K562 (cell line): ENCODE data around the gene WDR54. TPM values are rescaled to one million over a fixed set of nuclear protein-coding genes. Genes with fewer than 3 reads are reported as not detected.

Experiments used
- ATAC-seq: fragments of 200-7000 bp; cut with Tn5 transposase; 3 replicates; pipeline ENCODE4 v1.9.1; 2020; ENCODE audit warnings: moderate library complexity
- BruUV-seq: library from RNA; stranded (reverse); fragments of 400-500 nt; replicated peaks from 2 replicates; lab custom pipeline; 2021; lab: Mats Ljungman, UMichigan
- CTCF ChIA-PET: fragments of 300-600 bp; formaldehyde crosslinking; extraction: SDS; loops from one replicate; lab custom pipeline; 2021; ENCODE audit warnings: low intra/inter-chr PET ratio; lab: Yijun Ruan, JAX
- POLR2A ChIA-PET: fragments of 300-600, 350-650 bp; sonication (Branson Sonifier 250); formaldehyde crosslinking; extraction: SDS; loops from one replicate; lab custom pipeline; 2021; ENCODE audit warnings: antibody characterized with exemption, inconsistent platforms; lab: Yijun Ruan, JAX
- DNase-seq, 4 experiments: peaks; one replicate each; pipeline versions ENCODE4 v3.0.0 to v3.0.0-alpha.2; 2011 to 2018; ENCODE audit warnings: low spot score in 3 of 4, mixed read lengths in 3 of 4; ENCODE audit errors: extremely low read depth in 1 of 4
- FAIRE-seq: peaks from 2 replicates; lab custom pipeline; 2011; peaks lifted over from hg19 to GRCh38; lab: Jason Lieb, UNC
- H2AFZ ChIP-seq: 2 replicates; pipeline ENCODE4 v1.6.0; 2011; ENCODE audit warnings: low read depth, low read length, control low read depth, inconsistent platforms
- H3K27ac ChIP-seq: fragments of 200-600 bp; 3 replicates; pipeline ENCODE4 v1.8.0; 2011; ENCODE audit warnings: low read depth, mild to moderate bottlenecking, control low read depth, inconsistent platforms, low read length, moderate library complexity, mixed read lengths; ENCODE audit errors: extremely low read depth
- H3K27me3 ChIP-seq, 2 experiments: fragments of 300-600 bp in 1 of 2; 2 replicates in 1 of 2; 3 replicates in 1 of 2; pipeline versions ENCODE4 v1.6.0 to v1.8.0; 2011; ENCODE audit warnings: inconsistent platforms in 2 of 2, low read length in 2 of 2, mild to moderate bottlenecking in 1 of 2, mixed read lengths in 1 of 2, moderate library complexity in 1 of 2; ENCODE audit not compliant: control insufficient read depth in 2 of 2, insufficient read depth in 2 of 2
- H3K36me3 ChIP-seq: fragments of 300-600 bp; 3 replicates; pipeline ENCODE4 v1.8.0; 2011; ENCODE audit warnings: mild to moderate bottlenecking, low read length, inconsistent platforms; ENCODE audit not compliant: control insufficient read depth, insufficient read depth
- H3K4me1 ChIP-seq, 2 experiments: fragments of 200-600 bp in 1 of 2; replicated peaks in 1 of 2; 2 replicates in 1 of 2; 3 replicates in 1 of 2; pipeline versions ENCODE4 v1.5.1 to v1.8.0; 2011; ENCODE audit warnings: inconsistent platforms in 2 of 2, low read length in 2 of 2, mild to moderate bottlenecking in 1 of 2, mixed read lengths in 1 of 2, moderate library complexity in 1 of 2; ENCODE audit not compliant: control insufficient read depth in 2 of 2, insufficient read depth in 2 of 2
- H3K4me2 ChIP-seq: 2 replicates; pipeline ENCODE4 v1.6.1; 2011; ENCODE audit warnings: low read length, control low read depth, inconsistent platforms, mixed read lengths; ENCODE audit not compliant: insufficient read depth
- H3K4me3 ChIP-seq: fragments of 200-600 bp; sonication (generic), shearing (Covaris generic); 2 replicates; pipeline ENCODE4 v1.5.1; 2016; ENCODE audit warnings: control low read depth, inconsistent platforms
- H3K79me2 ChIP-seq: fragments of 200-600 bp; 3 replicates; pipeline ENCODE4 v1.8.0; 2011; ENCODE audit warnings: low read length, inconsistent platforms; ENCODE audit not compliant: control insufficient read depth, insufficient read depth
- H3K9ac ChIP-seq, 2 experiments: 2 replicates each; pipeline versions ENCODE4 v1.6.0 to v1.6.1; 2011; ENCODE audit warnings: low read depth in 2 of 2, low read length in 2 of 2, control low read depth in 1 of 2, inconsistent platforms in 1 of 2, mild to moderate bottlenecking in 1 of 2, mixed read lengths in 1 of 2; ENCODE audit not compliant: insufficient read depth in 1 of 2
- H3K9me1 ChIP-seq: one replicate; pipeline ENCODE4 v1.6.0; 2011; ENCODE audit warnings: inconsistent platforms, mild to moderate bottlenecking, low read length, moderate library complexity; ENCODE audit not compliant: control insufficient read depth, insufficient read depth
- H3K9me3 ChIP-seq: replicated peaks from 2 replicates; pipeline ENCODE4 v1.5.1; 2011; ENCODE audit warnings: low read depth, low read length, inconsistent platforms; ENCODE audit not compliant: control insufficient read depth, insufficient read depth
- H4K20me1 ChIP-seq: replicated peaks from 2 replicates; pipeline ENCODE4 v1.6.1; 2011; ENCODE audit warnings: low read length, inconsistent platforms, mixed read lengths; ENCODE audit not compliant: control insufficient read depth, insufficient read depth
- HNRNPK ChIP-seq: fragments of 200-400 bp; formaldehyde crosslinking; IDR thresholded peaks from one replicate; pipeline ENCODE4 v1.6.1; 2018; ENCODE audit warnings: mild to moderate bottlenecking, low read depth, low read length; ENCODE audit not compliant: poor library complexity, severe bottlenecking
- NONO ChIP-seq, 2 experiments: fragments of 200-400 bp in 1 of 2; fragments of 450-650 bp in 1 of 2; formaldehyde crosslinking in 1 of 2; IDR thresholded peaks; 2 replicates each; pipeline ENCODE4 v1.6.1; 2017; ENCODE audit warnings: low read depth in 2 of 2, mild to moderate bottlenecking in 2 of 2, moderate library complexity in 2 of 2, low read length in 1 of 2
- WGBS: fragments of 100-300 bp; shearing (Covaris generic); methylation state at CpG from one replicate; pipeline ENCODE4 v1.1.6; 2016; ENCODE audit warnings: low coverage, mixed read lengths; ENCODE audit not compliant: insufficient coverage; ENCODE audit errors: missing lambda C conversion rate; 5-methylcytosine and 5-hydroxymethylcytosine counted together
- in situ Hi-C: fragments of 300-500 bp; cut with MboI; formaldehyde crosslinking; loops from 4 replicates; pipeline ENCODE4 v1.15.0; 2018; ENCODE audit warnings: inconsistent platforms, mixed read lengths
- intact Hi-C: fragments of 100-400 bp; cut with micrococcal nuclease; formaldehyde crosslinking; loops from 2 replicates; pipeline ENCODE4 v1.14.2; 2022
- polyA plus RNA-seq, 8 experiments: library from polyadenylated mRNA; depleted of rRNA in 4 of 8; stranded (reverse) in 5 of 8; unstranded in 3 of 8; fragments of >200 nt; fragmentation: Nextera tagmentation in 2 of 8; fragmentation: Illumina TruSeq in 1 of 8; extraction: Ambion mirVana in 2 of 8; extraction: Trizol in 1 of 8; gene quantifications; 2 replicates each; pipeline versions ENCODE4 v1.2.1 to v1.2.3, GENCODE V29; 2011 to 2014; ENCODE audit warnings: inconsistent platforms in 1 of 8, missing spikeins in 1 of 8
- total RNA-seq, 7 experiments: library from RNA; depleted of rRNA in 6 of 7; stranded (reverse); fragments of >200 nt in 6 of 7; fragmentation: Illumina TruSeq in 2 of 7; extraction: Trizol in 2 of 7; gene quantifications; 2 replicates each; pipeline versions ENCODE4 v1.2.1 to v1.2.3, GENCODE V29; 2011 to 2021; ENCODE audit warnings: low replicate concordance in 1 of 7
- TF ChIP-seq, protein P1 (sequence below): sonication (generic); formaldehyde crosslinking; IDR thresholded peaks from 2 replicates; pipeline ENCODE4 v1.8.0; 2022; ENCODE audit warnings: mild to moderate bottlenecking, missing genetic modification reagents
- TF ChIP-seq, protein P2 (sequence below), 3 experiments: fragments of 200-800 bp in 1 of 3; fragments of 250-450 bp in 1 of 3; fragments of 450-650 bp in 1 of 3; sonication (Bioruptor Pico) in 1 of 3; sonication (Bioruptor generic) in 1 of 3; formaldehyde crosslinking in 1 of 3; IDR thresholded peaks; 2 replicates each; pipeline versions ENCODE4 v1.6.1 to v1.8.0; 2016 to 2022; ENCODE audit warnings: mild to moderate bottlenecking in 2 of 3, missing genetic modification characterization in 2 of 3, missing compliant biosample characterization in 1 of 3, moderate library complexity in 1 of 3
- TF ChIP-seq, protein P3 (sequence below): fragments of 250-450 bp; sonication (Bioruptor Pico); IDR thresholded peaks from 2 replicates; pipeline ENCODE4 v1.8.0; 2022; ENCODE audit warnings: inconsistent platforms
- TF ChIP-seq, protein P4 (sequence below): sonication (generic); formaldehyde crosslinking; IDR thresholded peaks from 2 replicates; pipeline ENCODE4 v1.8.1; 2023; ENCODE audit warnings: mild to moderate bottlenecking, missing genetic modification reagents

WDR54 gene
- total and polyA plus RNA-seq, 9 of the 15 experiments (the other 6 are each of a cell fraction or from before 2014, with no cell fraction given), result 5.2 to 15.2 (median 7.4) TPM

DNA sequence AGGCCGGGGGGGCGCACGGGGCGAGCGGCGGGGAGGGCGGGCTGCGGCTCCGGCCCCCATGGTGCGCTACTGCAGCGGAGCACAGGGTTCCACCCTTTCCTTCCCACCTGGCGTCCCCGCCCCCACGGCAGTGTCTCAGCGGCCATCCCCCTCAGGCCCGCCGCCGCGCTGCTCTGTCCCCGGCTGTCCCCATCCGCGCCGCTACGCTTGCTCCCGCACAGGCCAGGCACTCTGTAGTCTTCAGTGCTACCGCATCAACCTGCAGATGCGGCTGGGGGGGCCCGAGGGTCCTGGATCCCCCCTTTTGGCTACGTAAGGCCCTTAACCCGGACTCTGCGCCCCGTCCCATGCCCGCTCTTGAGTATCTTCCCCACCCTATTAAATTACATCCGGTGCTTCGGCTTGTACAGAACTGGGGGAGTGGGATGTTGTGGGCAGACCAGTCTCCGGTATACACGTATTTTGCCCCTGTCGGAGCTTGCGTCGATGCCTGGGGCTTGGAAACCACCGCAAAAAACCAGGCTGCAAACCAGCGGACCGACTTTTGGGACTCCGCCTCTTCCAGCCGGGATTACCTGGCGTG, 36.1 kb downstream of the WDR54 start:
- POLR2A ChIA-PET, result interaction anchor here (1.1 to 2.5 kb wide), 4 partner anchors 10 to 136 kb away, joined by 3 to 12 read pairs (median 6); no protein-coding TSS in a partner anchor
- TF ChIP-seq, protein P1, sequence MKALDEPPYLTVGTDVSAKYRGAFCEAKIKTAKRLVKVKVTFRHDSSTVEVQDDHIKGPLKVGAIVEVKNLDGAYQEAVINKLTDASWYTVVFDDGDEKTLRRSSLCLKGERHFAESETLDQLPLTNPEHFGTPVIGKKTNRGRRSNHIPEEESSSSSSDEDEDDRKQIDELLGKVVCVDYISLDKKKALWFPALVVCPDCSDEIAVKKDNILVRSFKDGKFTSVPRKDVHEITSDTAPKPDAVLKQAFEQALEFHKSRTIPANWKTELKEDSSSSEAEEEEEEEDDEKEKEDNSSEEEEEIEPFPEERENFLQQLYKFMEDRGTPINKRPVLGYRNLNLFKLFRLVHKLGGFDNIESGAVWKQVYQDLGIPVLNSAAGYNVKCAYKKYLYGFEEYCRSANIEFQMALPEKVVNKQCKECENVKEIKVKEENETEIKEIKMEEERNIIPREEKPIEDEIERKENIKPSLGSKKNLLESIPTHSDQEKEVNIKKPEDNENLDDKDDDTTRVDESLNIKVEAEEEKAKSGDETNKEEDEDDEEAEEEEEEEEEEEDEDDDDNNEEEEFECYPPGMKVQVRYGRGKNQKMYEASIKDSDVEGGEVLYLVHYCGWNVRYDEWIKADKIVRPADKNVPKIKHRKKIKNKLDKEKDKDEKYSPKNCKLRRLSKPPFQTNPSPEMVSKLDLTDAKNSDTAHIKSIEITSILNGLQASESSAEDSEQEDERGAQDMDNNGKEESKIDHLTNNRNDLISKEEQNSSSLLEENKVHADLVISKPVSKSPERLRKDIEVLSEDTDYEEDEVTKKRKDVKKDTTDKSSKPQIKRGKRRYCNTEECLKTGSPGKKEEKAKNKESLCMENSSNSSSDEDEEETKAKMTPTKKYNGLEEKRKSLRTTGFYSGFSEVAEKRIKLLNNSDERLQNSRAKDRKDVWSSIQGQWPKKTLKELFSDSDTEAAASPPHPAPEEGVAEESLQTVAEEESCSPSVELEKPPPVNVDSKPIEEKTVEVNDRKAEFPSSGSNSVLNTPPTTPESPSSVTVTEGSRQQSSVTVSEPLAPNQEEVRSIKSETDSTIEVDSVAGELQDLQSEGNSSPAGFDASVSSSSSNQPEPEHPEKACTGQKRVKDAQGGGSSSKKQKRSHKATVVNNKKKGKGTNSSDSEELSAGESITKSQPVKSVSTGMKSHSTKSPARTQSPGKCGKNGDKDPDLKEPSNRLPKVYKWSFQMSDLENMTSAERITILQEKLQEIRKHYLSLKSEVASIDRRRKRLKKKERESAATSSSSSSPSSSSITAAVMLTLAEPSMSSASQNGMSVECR (CRISPR knock-in tag), result no peak
- TF ChIP-seq NONO (IDR thresholded peaks at IDR 0.05; ENCODE audit: low read depth in 2 of 2, low read length in 1 of 2) (0 out of 4 replicates have a peak, but pooled peaks of 1 of the 2 experiments have one; percentile 29), HNRNPK (no peak)
- TF ChIP-seq, protein P2, sequence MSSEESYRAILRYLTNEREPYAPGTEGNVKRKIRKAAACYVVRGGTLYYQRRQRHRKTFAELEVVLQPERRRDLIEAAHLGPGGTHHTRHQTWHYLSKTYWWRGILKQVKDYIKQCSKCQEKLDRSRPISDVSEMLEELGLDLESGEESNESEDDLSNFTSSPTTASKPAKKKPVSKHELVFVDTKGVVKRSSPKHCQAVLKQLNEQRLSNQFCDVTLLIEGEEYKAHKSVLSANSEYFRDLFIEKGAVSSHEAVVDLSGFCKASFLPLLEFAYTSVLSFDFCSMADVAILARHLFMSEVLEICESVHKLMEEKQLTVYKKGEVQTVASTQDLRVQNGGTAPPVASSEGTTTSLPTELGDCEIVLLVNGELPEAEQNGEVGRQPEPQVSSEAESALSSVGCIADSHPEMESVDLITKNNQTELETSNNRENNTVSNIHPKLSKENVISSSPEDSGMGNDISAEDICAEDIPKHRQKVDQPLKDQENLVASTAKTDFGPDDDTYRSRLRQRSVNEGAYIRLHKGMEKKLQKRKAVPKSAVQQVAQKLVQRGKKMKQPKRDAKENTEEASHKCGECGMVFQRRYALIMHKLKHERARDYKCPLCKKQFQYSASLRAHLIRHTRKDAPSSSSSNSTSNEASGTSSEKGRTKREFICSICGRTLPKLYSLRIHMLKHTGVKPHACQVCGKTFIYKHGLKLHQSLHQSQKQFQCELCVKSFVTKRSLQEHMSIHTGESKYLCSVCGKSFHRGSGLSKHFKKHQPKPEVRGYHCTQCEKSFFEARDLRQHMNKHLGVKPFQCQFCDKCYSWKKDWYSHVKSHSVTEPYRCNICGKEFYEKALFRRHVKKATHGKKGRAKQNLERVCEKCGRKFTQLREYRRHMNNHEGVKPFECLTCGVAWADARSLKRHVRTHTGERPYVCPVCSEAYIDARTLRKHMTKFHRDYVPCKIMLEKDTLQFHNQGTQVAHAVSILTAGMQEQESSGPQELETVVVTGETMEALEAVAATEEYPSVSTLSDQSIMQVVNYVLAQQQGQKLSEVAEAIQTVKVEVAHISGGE (CRISPR knock-in tag; IDR thresholded peaks at IDR 0.05), result peak in 1 of 3 experiments; percentile 24; a peak in 1 of 6 replicates
- TF ChIP-seq, protein P3, sequence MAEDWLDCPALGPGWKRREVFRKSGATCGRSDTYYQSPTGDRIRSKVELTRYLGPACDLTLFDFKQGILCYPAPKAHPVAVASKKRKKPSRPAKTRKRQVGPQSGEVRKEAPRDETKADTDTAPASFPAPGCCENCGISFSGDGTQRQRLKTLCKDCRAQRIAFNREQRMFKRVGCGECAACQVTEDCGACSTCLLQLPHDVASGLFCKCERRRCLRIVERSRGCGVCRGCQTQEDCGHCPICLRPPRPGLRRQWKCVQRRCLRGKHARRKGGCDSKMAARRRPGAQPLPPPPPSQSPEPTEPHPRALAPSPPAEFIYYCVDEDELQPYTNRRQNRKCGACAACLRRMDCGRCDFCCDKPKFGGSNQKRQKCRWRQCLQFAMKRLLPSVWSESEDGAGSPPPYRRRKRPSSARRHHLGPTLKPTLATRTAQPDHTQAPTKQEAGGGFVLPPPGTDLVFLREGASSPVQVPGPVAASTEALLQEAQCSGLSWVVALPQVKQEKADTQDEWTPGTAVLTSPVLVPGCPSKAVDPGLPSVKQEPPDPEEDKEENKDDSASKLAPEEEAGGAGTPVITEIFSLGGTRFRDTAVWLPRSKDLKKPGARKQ (CRISPR knock-in tag), result 0 out of 2 replicates have a peak, but pooled peaks have one; percentile 62
- TF ChIP-seq, protein P4, sequence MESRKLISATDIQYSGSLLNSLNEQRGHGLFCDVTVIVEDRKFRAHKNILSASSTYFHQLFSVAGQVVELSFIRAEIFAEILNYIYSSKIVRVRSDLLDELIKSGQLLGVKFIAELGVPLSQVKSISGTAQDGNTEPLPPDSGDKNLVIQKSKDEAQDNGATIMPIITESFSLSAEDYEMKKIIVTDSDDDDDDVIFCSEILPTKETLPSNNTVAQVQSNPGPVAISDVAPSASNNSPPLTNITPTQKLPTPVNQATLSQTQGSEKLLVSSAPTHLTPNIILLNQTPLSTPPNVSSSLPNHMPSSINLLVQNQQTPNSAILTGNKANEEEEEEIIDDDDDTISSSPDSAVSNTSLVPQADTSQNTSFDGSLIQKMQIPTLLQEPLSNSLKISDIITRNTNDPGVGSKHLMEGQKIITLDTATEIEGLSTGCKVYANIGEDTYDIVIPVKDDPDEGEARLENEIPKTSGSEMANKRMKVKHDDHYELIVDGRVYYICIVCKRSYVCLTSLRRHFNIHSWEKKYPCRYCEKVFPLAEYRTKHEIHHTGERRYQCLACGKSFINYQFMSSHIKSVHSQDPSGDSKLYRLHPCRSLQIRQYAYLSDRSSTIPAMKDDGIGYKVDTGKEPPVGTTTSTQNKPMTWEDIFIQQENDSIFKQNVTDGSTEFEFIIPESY (CRISPR knock-in tag), result peak; percentile 37; the same call in 1 of the 2 replicates

More for the DNA sequence above, 36.1 kb downstream of the WDR54 start:
- Histone ChIP-seq H3K9ac (peak overlapping the region in 1 of 2 experiments; percentile 74; a peak in 2 of 4 replicates), H3K9me1 (no peaks in the 10 kb centered on the region), H4K20me1 (no peaks in the 10 kb centered on the region; the same call in 1 of the 2 replicates), H2AFZ (peak overlapping the region; percentile 6; the same call in 1 of the 2 replicates), H3K27me3 (no peaks in the 10 kb centered on the region), H3K79me2 (peaks cover 10% of the 10 kb centered on the region; the same call in 1 of the 3 replicates), H3K4me1 (peaks cover 7 to 33% of the 10 kb centered on the region in 2 experiments), H3K4me3 (peak overlapping the region; percentile 53), H3K9me3 (no peaks in the 10 kb centered on the region), H3K4me2 (peak overlapping the region; percentile 61), H3K36me3 (peaks cover 27% of the 10 kb centered on the region), H3K27ac (peak overlapping the region; percentile 31; the same call in 1 of the 3 replicates)
- CTCF ChIA-PET, result no interaction called here
- ATAC-seq (no peak), FAIRE-seq (no peak), DNase-seq (no peak)
- 66% methylated on average over 25 of the region's 46 CpGs for WGBS
- intact Hi-C loops, result no loop called here
- in situ Hi-C loops, result no loop called here
- no TSS peak for BruUV-seq
